ENCODE data around the gene GCHFR.

Gene GCHFR

DNA sequence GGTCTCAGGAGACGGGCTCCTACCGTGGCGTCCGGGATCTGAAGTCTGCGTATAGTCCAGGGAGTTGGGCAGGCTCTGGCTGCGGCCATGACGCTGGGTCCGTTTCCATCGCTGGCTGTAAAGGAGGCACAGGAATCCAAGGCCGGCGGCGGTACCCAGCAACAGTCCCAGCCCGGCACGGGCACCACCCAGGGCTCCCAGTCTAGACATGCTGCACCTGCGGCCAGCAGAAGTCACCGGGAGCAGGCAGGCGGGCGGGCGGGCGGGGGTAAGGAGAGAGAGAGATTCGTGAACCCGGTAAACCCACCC lies 9.3 kb upstream of the GCHFR start:
- H3K27me3 ChIP-seq (ENCODE audit: control insufficient read depth, insufficient read depth, low read length, poor library complexity, severe bottlenecking) = no peaks in the 10 kb centered on the region
- H3K4me1 ChIP-seq (ENCODE audit: control insufficient read depth, insufficient read depth, low read length) = no peaks in the 10 kb centered on the region
- H3K4me3 ChIP-seq (ENCODE audit: insufficient read depth, low read depth, low read length) = peak overlapping the region; percentile 95
- H3K36me3 ChIP-seq (ENCODE audit: control insufficient read depth, insufficient read depth, low read length) = no peaks in the 10 kb centered on the region
- H3K9me3 ChIP-seq (ENCODE audit: control insufficient read depth, low read length) = no peaks in the 10 kb centered on the region
- no peak overlapping the region for H3K27ac ChIP-seq (ENCODE audit: insufficient read depth, low read depth, low read length, poor library complexity, severe bottlenecking)
- 4% methylated on average over 22 of the region's 22 CpGs for WGBS, 2 experiments

DNA sequence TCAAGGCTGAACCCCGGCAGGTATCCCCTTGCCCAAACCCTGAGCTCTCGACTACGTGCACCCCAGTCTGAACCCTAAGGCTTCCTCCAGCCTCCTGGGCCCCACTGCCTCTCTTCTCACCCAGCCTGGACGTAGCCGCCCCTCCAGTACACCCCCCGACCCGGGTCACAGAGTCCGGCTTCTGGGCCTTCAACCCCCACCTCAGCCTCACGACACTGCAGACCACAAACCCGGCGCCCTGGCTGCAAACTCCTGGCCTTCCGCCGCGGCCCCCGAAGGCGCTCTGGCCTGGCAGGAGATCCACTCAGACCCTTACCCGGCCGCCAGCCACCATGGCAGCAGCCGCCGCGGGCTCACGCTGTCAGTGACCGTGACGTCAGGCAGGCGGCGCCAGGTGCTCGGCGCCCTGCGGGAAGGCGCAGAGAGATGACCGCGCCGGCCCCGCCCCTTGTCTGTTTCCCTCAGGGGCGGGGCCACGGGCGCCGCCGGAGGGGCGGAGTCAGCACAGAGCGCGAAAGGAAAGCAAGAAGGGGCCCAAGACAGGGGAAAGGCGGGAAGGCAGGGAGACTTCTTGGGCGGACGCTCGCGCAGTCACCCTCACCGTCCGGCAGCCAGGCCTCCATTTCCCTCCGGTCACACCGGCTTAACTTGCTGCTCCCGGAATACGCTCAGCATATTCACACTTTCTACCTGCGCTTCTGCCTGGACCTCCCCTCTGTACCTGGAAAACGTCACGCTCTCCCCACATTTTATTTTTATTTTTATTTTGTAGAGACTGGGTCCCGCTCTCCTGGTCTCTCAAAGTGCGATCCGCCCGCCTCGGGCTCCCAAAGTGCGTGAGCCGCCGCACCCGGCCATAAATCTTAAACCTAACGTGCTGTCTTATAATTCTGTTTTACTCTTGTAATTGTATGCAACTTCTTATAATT lies 8.7 kb upstream of the GCHFR start, which contains the start of gene RMDN3:
Gene RMDN3, minus strand, starts transcription at position 372 of the 929 bp plus-strand sequence. CDS start 471 bp downstream, outside the sequence.
- Histone ChIP-seq H3K4me3 (ENCODE audit: insufficient read depth, low read depth, low read length) (peak within 1 kb of the TSS; percentile 95), H3K27me3 (ENCODE audit: control insufficient read depth, insufficient read depth, low read length, poor library complexity, severe bottlenecking) (no peaks in the 10 kb centered on the region), H3K4me1 (ENCODE audit: control insufficient read depth, insufficient read depth, low read length) (no peaks in the 10 kb centered on the region), H3K9me3 (ENCODE audit: control insufficient read depth, low read length) (no peaks in the 10 kb centered on the region), H3K36me3 (ENCODE audit: control insufficient read depth, insufficient read depth, low read length) (no peaks in the 10 kb centered on the region), H3K27ac (ENCODE audit: insufficient read depth, low read depth, low read length, poor library complexity, severe bottlenecking) (peak within 1 kb of the TSS; percentile 79)
- 8 to 9% methylated on average over 66 of the region's 66 CpGs for WGBS, 2 experiments

DNA sequence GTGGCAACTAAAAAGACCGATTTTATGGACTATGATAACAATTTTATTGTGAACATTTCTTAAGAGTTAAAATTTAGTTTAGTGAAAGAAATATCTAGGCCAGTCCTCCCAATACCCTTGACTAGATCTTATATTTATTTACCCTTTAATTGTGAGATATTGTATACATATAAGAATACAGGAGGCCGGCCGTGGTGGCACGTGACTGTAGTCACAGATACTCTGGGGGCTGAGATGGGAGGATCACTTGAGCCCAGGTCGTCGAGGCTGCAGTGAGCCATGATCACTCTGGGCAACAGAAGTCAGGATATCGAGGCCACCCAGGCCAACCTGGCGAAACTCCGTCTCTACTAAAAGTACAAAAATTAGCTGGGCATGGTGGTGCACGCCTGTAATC lies 8.1 kb upstream of the GCHFR start:
- H3K27me3 ChIP-seq (ENCODE audit: control insufficient read depth, insufficient read depth, low read length, poor library complexity, severe bottlenecking) = no peaks in the 10 kb centered on the region
- no peaks in the 10 kb centered on the region for H3K9me3 ChIP-seq (ENCODE audit: control insufficient read depth, low read length)
- WGBS, 2 experiments = 91% methylated on average over 9 to 10 of the region's 10 CpGs
- H3K4me3 ChIP-seq (ENCODE audit: insufficient read depth, low read depth, low read length) = peak overlapping the region; percentile 95
- no peak overlapping the region for H3K27ac ChIP-seq (ENCODE audit: insufficient read depth, low read depth, low read length, poor library complexity, severe bottlenecking)
- H3K36me3 ChIP-seq (ENCODE audit: control insufficient read depth, insufficient read depth, low read length) = no peaks in the 10 kb centered on the region
- H3K4me1 ChIP-seq (ENCODE audit: control insufficient read depth, insufficient read depth, low read length) = no peaks in the 10 kb centered on the region

DNA sequence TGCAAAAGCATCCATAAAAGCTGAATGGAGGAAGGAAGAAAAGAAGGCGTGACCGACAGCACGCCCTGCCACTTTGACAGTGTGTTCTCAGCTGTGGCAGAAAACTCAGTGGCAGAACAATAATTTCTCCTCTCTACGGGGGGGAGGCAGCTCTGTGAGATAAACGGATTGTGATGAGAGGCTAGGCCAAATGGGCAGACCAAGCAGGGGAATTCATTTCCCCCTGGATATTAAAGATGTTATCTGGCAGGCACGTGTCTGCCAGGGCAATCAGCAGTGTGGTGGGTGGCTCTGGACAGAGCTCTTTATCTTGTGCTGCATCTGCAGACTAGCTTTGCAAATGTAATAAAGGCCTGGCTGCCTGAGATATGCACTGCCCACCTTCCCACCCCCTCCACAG lies 6.9 kb upstream of the GCHFR start:
- H3K27ac ChIP-seq (ENCODE audit: insufficient read depth, low read depth, low read length, poor library complexity, severe bottlenecking) = no peak overlapping the region
- 91 to 93% methylated on average over 6 of the region's 6 CpGs for WGBS, 2 experiments
- H3K27me3 ChIP-seq (ENCODE audit: control insufficient read depth, insufficient read depth, low read length, poor library complexity, severe bottlenecking) = no peaks in the 10 kb centered on the region
- H3K4me3 ChIP-seq (ENCODE audit: insufficient read depth, low read depth, low read length) = no peak overlapping the region
- no peaks in the 10 kb centered on the region for H3K4me1 ChIP-seq (ENCODE audit: control insufficient read depth, insufficient read depth, low read length)
- H3K36me3 ChIP-seq (ENCODE audit: control insufficient read depth, insufficient read depth, low read length) = no peaks in the 10 kb centered on the region
- H3K9me3 ChIP-seq (ENCODE audit: control insufficient read depth, low read length) = no peaks in the 10 kb centered on the region

DNA sequence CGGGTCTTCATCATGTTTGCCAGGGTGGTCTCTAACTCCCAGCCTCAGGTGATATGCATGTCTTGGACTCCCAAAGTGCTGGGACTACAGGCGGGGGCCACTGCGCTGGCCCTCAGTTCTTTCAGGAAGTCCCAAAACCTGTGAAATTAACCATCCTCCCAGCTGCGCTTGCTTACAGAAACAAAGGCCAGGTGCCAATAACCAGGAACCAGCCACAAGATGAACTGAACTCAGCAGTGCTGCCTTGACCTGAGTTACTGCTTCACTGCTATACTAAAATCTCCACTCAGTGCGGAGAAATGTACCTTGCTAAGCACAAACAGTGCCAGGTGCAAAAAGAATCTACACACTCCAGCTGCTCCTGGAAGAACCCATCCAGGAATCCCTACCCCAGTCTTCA lies 3.9 kb upstream of the GCHFR start:
- Histone ChIP-seq H3K4me1 (ENCODE audit: control insufficient read depth, insufficient read depth, low read length) (peaks cover 3% of the 10 kb centered on the region), H3K27me3 (ENCODE audit: control insufficient read depth, insufficient read depth, low read length, poor library complexity, severe bottlenecking) (peaks cover 26% of the 10 kb centered on the region), H3K9me3 (ENCODE audit: control insufficient read depth, low read length) (no peaks in the 10 kb centered on the region), H3K4me3 (ENCODE audit: insufficient read depth, low read depth, low read length) (no peak overlapping the region), H3K27ac (ENCODE audit: insufficient read depth, low read depth, low read length, poor library complexity, severe bottlenecking) (no peak overlapping the region), H3K36me3 (ENCODE audit: control insufficient read depth, insufficient read depth, low read length) (no peaks in the 10 kb centered on the region)
- 95% methylated on average over 5 of the region's 5 CpGs for WGBS, 2 experiments

DNA sequence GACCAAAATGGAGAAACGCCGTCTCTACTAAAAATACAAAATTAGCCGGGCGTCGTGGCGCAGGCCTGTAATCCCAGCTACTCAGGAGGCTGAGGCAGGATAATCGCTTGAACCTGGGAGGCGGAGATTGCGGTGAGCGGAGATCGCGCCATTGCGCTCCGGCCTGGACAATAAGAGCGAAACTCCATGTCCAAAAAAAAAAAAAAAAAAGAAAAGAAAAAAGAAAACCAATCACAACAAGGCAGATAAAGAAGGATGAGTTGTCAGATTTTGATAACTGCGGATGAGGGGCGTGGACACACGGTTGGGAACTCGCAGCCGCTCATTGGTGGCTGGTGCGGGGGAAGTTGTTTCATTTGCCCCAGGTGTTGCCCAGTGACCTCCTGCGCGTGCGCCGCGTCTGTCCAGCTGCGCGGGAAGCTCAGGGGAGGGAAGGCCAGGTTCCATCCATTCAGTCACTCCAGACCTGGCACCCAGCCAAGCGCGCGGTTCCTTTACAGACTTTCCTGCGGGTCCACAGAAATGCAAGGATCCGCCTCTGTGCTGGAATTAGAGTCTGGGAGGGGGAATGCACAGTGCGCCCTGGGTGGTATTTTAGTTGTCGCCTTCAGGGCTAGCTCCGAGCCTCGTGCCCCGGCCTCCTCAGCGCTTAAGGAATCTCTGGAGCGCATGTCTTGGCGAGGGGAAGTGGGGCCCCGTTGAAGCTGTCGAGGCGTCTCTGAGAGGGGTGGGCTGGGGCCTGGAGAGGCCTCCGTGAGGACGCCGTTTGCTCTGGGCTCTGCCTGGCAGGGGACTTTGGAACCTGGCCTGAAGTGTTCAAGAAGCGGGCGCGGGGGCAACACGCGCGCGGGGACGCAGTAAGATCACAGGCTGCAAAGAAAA lies 708 bp upstream of the GCHFR start:
- WGBS, 2 experiments = 66% methylated on average over 55 of the region's 55 CpGs
- H3K27me3 ChIP-seq (ENCODE audit: control insufficient read depth, insufficient read depth, low read length, poor library complexity, severe bottlenecking) = peaks cover 30% of the 10 kb centered on the region
- no peak overlapping the region for H3K27ac ChIP-seq (ENCODE audit: insufficient read depth, low read depth, low read length, poor library complexity, severe bottlenecking)
- no peaks in the 10 kb centered on the region for H3K9me3 ChIP-seq (ENCODE audit: control insufficient read depth, low read length)
- H3K4me3 ChIP-seq (ENCODE audit: insufficient read depth, low read depth, low read length) = peak overlapping the region; percentile 47
- no peaks in the 10 kb centered on the region for H3K36me3 ChIP-seq (ENCODE audit: control insufficient read depth, insufficient read depth, low read length)
- H3K4me1 ChIP-seq (ENCODE audit: control insufficient read depth, insufficient read depth, low read length) = peaks cover 18% of the 10 kb centered on the region

DNA sequence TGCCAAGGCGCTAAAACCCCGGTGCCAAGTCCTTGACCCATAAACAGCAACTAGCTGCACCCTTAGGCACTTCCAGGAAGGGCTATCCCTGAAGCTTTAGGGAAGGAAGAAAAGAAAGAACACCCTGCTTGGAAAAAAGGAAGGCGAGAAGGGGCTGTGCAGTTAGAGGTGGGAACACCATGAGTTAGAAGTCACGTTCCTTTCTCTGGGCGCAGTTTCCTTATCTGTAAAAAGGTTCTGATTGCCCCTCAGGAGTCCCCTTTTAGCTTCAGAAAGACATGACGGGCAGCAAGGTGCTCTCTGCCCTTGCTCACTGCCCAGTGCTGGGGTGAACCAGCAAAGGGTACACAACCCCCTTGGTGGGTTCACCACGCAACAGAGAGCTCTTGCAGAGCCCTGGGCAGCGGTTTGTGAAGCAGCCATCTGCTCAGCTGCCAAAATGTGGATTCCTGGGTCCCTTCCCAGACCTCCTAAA lies 798 bp downstream of the GCHFR start:
- WGBS, 2 experiments = 49 to 55% methylated on average over 8 of the region's 8 CpGs
- H3K4me3 ChIP-seq (ENCODE audit: insufficient read depth, low read depth, low read length) = peak overlapping the region; percentile 47
- peaks cover 30% of the 10 kb centered on the region for H3K27me3 ChIP-seq (ENCODE audit: control insufficient read depth, insufficient read depth, low read length, poor library complexity, severe bottlenecking)
- H3K27ac ChIP-seq (ENCODE audit: insufficient read depth, low read depth, low read length, poor library complexity, severe bottlenecking) = no peak overlapping the region
- no peaks in the 10 kb centered on the region for H3K9me3 ChIP-seq (ENCODE audit: control insufficient read depth, low read length)
- peaks cover 18% of the 10 kb centered on the region for H3K4me1 ChIP-seq (ENCODE audit: control insufficient read depth, insufficient read depth, low read length)
- H3K36me3 ChIP-seq (ENCODE audit: control insufficient read depth, insufficient read depth, low read length) = no peaks in the 10 kb centered on the region

DNA sequence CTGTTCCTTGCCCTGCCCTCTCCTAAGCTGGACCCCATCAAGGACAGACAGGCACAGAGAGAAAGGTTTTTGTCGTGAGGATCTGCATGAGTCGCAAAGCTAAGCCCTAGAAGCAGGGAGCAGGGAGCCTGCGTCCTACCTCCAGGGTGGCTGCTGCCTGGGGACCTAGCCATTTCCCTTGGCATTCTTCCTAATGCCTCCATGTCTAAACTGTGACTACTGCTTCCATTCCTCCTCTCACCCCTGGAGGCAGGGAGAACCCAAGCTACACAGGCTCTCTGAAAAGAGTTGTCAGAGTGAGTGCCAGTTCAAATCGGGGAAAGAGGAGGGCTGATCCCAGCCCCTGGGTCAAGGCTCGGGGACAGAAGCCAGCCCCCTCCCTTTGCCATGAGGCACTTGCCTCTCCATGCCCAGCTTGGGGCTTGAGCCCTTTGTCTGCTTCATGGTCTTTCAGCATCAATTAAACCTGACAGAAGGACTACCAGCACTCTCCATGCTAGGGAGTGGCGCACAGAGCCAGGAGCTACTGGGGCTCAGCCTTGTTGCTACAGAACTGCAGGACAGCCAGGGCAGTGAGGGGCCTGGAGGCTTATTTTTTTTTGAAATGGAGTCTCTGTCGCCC lies 2.4 kb downstream of the GCHFR start:
- H3K4me1 ChIP-seq (ENCODE audit: control insufficient read depth, insufficient read depth, low read length) = peaks cover 18% of the 10 kb centered on the region
- H3K36me3 ChIP-seq (ENCODE audit: control insufficient read depth, insufficient read depth, low read length) = no peaks in the 10 kb centered on the region
- H3K4me3 ChIP-seq (ENCODE audit: insufficient read depth, low read depth, low read length) = no peak overlapping the region
- no peak overlapping the region for H3K27ac ChIP-seq (ENCODE audit: insufficient read depth, low read depth, low read length, poor library complexity, severe bottlenecking)
- H3K9me3 ChIP-seq (ENCODE audit: control insufficient read depth, low read length) = no peaks in the 10 kb centered on the region
- H3K27me3 ChIP-seq (ENCODE audit: control insufficient read depth, insufficient read depth, low read length, poor library complexity, severe bottlenecking) = peaks cover 30% of the 10 kb centered on the region
- 70 to 73% methylated on average over 7 of the region's 7 CpGs for WGBS, 2 experiments

DNA sequence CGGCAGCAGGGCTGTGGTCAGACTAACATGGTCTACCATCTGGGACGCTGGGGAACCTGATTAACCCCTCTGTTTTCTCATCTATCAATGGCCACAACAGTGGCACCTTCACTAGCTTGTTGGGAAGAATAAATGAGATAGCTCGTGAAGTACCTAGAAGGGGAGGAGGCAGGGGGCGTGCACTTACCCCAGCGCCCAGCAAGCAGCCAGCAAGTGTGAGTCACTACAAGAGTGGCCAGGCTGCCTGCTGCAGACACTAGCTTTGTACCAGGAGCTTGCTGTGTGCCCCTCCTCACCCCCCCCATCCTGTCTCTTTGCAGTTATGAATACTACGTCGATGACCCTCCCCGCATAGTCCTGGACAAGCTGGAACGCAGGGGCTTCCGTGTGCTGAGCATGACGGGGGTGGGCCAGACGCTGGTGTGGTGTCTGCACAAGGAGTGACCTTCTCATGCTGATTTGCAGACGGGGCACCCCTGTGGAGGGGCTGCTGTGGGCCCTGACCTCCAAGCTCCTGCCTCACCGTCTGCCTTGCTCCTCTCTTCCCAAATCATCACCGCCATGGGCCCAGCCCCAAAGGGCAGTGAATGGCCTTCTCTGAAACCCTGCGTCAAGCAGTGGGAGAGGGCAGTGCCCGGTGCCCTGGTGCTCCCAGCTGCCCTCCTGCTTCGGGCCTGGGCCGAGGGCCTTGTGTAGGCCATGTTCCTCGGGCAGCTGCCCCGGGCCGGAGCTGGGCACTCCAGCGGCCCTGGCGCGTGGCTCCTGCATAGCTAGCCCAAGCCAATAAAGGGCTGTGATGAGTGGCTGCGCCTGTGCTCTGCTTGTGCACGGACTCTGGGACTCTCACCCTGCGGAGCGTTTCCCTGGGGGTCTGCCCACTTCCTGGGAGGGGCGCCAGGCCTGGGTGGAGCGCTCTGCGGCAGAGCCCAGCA lies 3.3 kb downstream of the GCHFR start:
- peaks cover 30% of the 10 kb centered on the region for H3K27me3 ChIP-seq (ENCODE audit: control insufficient read depth, insufficient read depth, low read length, poor library complexity, severe bottlenecking)
- H3K27ac ChIP-seq (ENCODE audit: insufficient read depth, low read depth, low read length, poor library complexity, severe bottlenecking) = no peak overlapping the region
- H3K36me3 ChIP-seq (ENCODE audit: control insufficient read depth, insufficient read depth, low read length) = no peaks in the 10 kb centered on the region
- H3K9me3 ChIP-seq (ENCODE audit: control insufficient read depth, low read length) = no peaks in the 10 kb centered on the region
- peaks cover 18% of the 10 kb centered on the region for H3K4me1 ChIP-seq (ENCODE audit: control insufficient read depth, insufficient read depth, low read length)
- H3K4me3 ChIP-seq (ENCODE audit: insufficient read depth, low read depth, low read length) = no peak overlapping the region
- WGBS, 2 experiments = 84% methylated on average over 32 of the region's 32 CpGs

Data from ectodermal cell (in vitro differentiated cells).